Esophagus squamous epithelium (tissue), 5 donors: Measurements from ENCODE around the gene ACTA1. TPM values are rescaled to one million over a fixed set of nuclear protein-coding genes. Genes with fewer than 3 reads are reported as not detected.

ENCODE experiments used
- DNase-seq: peaks from one replicate; lab custom pipeline; 2025; lab: John Stamatoyannopoulos, UW
- H3K27ac ChIP-seq, 4 donors: fragments of 200-600 bp; sonication (generic); one replicate each; pipeline ENCODE4 v1.5.1; 2016 to 2019; ENCODE audit warnings: mild to moderate bottlenecking in 1 of 4
- H3K27me3 ChIP-seq, 4 donors: fragments of 200-600 bp; sonication (generic); 1 replicate in 3 of 4; 2 replicates in 1 of 4; pipeline versions ENCODE4 v1.5.1 to v1.6.0; 2017 to 2021; ENCODE audit warnings: antibody characterized with exemption in 1 of 4
- H3K36me3 ChIP-seq, 3 donors: fragments of 200-600 bp; sonication (generic); one replicate each; pipeline ENCODE4 v1.5.1; 2016 to 2019
- H3K4me1 ChIP-seq, 3 donors: fragments of 200-600 bp; sonication (generic); one replicate each; pipeline ENCODE4 v1.5.1; 2017 to 2019
- H3K4me3 ChIP-seq, 4 donors: fragments of 200-600 bp; sonication (generic); 1 replicate in 3 of 4; 2 replicates in 1 of 4; pipeline ENCODE4 v1.5.1; 2016 to 2019; ENCODE audit warnings: mild to moderate bottlenecking in 2 of 4, moderate library complexity in 1 of 4
- H3K9me3 ChIP-seq, 3 donors: fragments of 200-600 bp; sonication (generic); one replicate each; pipeline ENCODE4 v1.5.1; 2016 to 2019
- CTCF ChIP-seq, 6 experiments: fragments of 450-650 bp in 4 of 6; fragments of 200-600 bp in 2 of 6; sonication (generic) in 2 of 6; IDR thresholded peaks; one replicate each; pipeline ENCODE4 v1.5.1; 2016 to 2019; ENCODE audit warnings: antibody characterized with exemption in 6 of 6, mild to moderate bottlenecking in 4 of 6, moderate library complexity in 4 of 6
- POLR2A ChIP-seq, 4 donors: fragments of 450-650 bp; IDR thresholded peaks; one replicate each; pipeline ENCODE4 v1.6.1; 2017; ENCODE audit warnings: antibody characterized with exemption in 4 of 4, mild to moderate bottlenecking in 4 of 4, moderate library complexity in 3 of 4
- WGBS, 2 donors: methylation state at CpG; one replicate each; pipeline ENCODE4 v1.1.5; 2018; 5-methylcytosine and 5-hydroxymethylcytosine counted together
- intact Hi-C: fragments of 100-400 bp; cut with DNase I; formaldehyde crosslinking; loops from one replicate; pipeline ENCODE4 v1.15.0; 2022
- total RNA-seq, 4 donors: library from RNA; depleted of rRNA; stranded (reverse); fragments of >200 nt; gene quantifications; one replicate each; pipeline ENCODE4 v1.1.0, GENCODE V29; 2016
- donor health status: DM: yes; HTN: yes; CAD: no.

The ACTA1 gene
- total RNA-seq, 4 donors from 2014 or later: 0.19 to 0.75 (median 0.26) TPM; not detected in 1

GRCh38 chr1:229410370-229410691, 23.6 kb downstream of the ACTA1 start:
- Histone ChIP-seq H3K27me3 (peaks cover 6 to 69% (median 13%) of the 10 kb centered on the region in 4 donors), H3K9me3 (no peaks in the 10 kb centered on the region), H3K36me3 (no peaks in the 10 kb centered on the region), H3K27ac (no peak overlapping the region), H3K4me1 (peaks cover 19 to 48% (median 25%) of the 10 kb centered on the region in 3 donors), H3K4me3 (no peak overlapping the region)
- TF ChIP-seq CTCF (IDR thresholded peaks at IDR 0.05) (no peak), POLR2A (IDR thresholded peaks at IDR 0.05) (no peak)
- DNase-seq: no peak
- 43 to 47% methylated on average over 7 to 9 of the region's 9 CpGs for WGBS, 2 donors
- intact Hi-C loops: no loop called here

- intact Hi-C loops: no loop called here
- 34 to 48% methylated on average over 8 to 10 of the region's 18 CpGs for WGBS, 2 donors
- TF ChIP-seq CTCF (IDR thresholded peaks at IDR 0.05) (no peak), POLR2A (IDR thresholded peaks at IDR 0.05) (no peak)
- Histone ChIP-seq H3K27ac (no peak overlapping the region), H3K4me3 (no peak overlapping the region), H3K4me1 (peaks cover 19 to 48% (median 25%) of the 10 kb centered on the region in 3 donors), H3K9me3 (no peaks in the 10 kb centered on the region), H3K36me3 (no peaks in the 10 kb centered on the region), H3K27me3 (peaks cover 6 to 74% (median 13%) of the 10 kb centered on the region in 4 donors)
- no peak for DNase-seq
Observed at GRCh38 chr1:229409616-229410369, 24.1 kb downstream of the ACTA1 start.

- Histone ChIP-seq H3K4me3 (no peak overlapping the region), H3K9me3 (no peaks in the 10 kb centered on the region), H3K4me1 (peaks cover 19 to 48% (median 25%) of the 10 kb centered on the region in 3 donors), H3K36me3 (no peaks in the 10 kb centered on the region), H3K27ac (no peak overlapping the region), H3K27me3 (peaks cover 6 to 85% (median 13%) of the 10 kb centered on the region in 4 donors)
- intact Hi-C loops: no loop called here
- TF ChIP-seq POLR2A (IDR thresholded peaks at IDR 0.05) (no peak), CTCF (IDR thresholded peaks at IDR 0.05) (no peak)
- no peak for DNase-seq
- 51 to 60% methylated on average over 3 to 4 of the region's 8 CpGs for WGBS, 2 donors
Observed at GRCh38 chr1:229408458-229409037, 25.3 kb downstream of the ACTA1 start.

- 1 to 6% methylated on average over 14 of the region's 68 CpGs for WGBS, 2 donors
- Histone ChIP-seq H3K27me3 (peaks cover 6 to 87% (median 13%) of the 10 kb centered on the region in 4 donors), H3K27ac (no peak overlapping the region), H3K36me3 (no peaks in the 10 kb centered on the region), H3K9me3 (no peaks in the 10 kb centered on the region), H3K4me3 (peak overlapping the region in 3 of 4 donors; percentile 14 to 58 (median 34)), H3K4me1 (peaks cover 19 to 48% (median 25%) of the 10 kb centered on the region in 3 donors)
- DNase-seq: no peak
- intact Hi-C loops: no loop called here
- TF ChIP-seq POLR2A (IDR thresholded peaks at IDR 0.05) (no peak), CTCF (IDR thresholded peaks at IDR 0.05) (no peak)
Observed at GRCh38 chr1:229407206-229408026, 26.5 kb downstream of the ACTA1 start.
